GM19240 (cell line): Measurements from ENCODE around the gene SLC25A39.

Experiments
- DNase-seq: peaks from one replicate; pipeline ENCODE4 v3.0.0; 2011; ENCODE audit warnings: low spot score; ENCODE audit not compliant: insufficient read length

The SLC25A39 gene

DNA sequence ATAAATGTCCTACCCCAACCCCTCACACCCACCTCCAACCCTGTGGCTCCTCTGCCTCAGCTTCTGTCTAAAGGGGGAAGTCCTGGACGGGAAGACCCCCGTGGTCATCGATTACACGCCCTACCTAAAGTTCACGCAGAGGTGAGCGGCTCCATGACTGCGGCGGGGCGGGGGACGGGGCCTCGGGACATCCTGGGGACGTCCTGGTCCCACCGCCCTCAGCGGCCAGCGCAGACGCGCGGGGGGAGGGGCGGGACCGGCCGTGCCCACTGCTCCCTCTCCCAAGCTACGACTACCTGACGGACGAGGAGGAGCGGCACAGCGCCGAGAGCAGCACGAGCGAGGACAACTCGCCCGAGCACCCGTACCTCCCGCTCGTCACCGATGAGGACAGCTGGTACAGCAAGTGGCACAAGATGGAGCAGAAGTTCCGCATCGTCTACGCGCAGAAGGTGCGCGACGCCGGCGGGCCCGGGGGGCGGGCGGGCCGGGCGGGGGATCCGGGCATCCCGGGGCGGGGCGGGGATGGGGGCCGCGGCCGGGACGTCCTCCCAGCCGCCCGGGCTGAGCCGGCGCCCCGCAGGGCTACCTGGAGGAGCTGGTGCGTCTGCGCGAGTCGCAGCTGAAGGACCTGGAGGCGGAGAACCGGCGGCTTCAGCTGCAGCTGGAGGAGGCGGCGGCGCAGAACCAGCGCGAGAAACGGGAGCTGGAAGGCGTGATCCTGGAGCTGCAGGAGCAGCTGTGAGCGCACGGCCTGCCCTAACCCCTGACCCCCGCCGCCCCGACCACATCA lies 9.6 kb downstream of the SLC25A39 start:
- no peak for DNase-seq

DNA sequence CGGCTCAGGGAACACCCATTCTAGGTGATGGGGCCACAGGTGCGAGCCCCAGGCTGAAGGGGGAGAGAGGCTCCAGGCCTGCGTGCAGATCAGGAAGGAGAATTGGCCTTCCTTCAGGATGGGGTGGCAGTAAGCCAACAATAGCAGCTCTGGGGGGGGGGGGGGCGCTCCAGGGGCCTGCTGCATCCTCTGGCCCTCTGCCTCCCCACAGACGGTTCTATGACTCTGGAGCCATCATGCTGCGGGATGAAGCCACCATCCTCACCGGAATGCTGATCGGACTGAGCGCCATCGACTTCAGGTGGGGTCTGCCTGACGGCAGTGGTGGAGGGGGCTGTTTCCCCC lies 10.1 kb downstream of the SLC25A39 start:
- DNase-seq, result no peak

DNA sequence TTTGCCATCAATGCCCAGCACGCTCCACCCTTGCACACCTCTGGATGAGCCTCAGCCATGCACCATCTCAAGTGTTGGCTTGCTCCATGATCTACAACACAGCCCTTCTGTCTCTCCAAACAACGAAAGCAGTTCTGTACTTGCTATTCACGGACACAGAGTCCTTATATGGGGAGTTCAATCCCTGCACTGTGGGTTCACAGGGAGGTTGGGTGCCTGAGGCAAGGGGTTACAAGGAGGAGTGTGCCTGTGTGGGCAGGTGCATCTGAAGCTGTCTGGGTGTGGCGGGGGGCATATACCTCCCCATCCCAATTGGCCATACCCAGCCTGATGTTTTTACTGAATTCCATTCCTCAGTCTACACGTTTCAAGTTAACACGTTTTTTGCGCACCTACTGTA lies 10.6 kb downstream of the SLC25A39 start:
- no peak for DNase-seq

DNA sequence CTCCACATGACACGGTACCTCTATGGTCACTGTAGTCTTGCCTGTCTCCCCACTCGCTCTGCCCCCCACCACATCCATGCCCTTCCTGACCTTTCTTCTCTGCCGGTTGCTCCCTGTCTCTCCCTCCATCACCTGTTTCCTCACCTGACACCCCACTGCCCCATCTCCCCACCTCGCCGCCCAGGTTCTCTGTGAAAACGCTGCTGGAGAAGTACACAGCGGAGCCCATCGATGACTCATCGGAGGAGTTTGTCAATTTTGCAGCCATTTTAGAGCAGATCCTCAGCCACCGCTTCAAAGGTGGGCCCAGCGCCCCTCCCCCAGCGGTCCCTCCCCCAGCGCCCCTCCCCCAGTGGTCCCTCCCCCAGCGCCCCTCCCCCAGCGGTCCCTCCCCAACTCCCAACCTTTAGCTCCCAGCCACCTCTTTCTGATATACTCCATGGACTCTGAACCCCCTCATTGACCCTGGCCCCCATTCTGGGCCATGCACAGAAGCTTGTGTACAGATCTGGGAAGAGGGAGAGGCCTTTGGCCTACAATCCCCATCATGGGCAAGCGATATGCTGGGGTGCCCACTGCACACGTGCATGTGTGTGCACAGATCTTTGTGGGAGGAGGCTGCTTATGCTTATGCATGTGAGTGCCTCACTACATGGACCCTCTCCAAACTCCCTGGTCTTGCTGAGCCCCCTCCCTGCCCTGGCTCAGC lies 12.1 kb downstream of the SLC25A39 start:
- no peak for DNase-seq

DNA sequence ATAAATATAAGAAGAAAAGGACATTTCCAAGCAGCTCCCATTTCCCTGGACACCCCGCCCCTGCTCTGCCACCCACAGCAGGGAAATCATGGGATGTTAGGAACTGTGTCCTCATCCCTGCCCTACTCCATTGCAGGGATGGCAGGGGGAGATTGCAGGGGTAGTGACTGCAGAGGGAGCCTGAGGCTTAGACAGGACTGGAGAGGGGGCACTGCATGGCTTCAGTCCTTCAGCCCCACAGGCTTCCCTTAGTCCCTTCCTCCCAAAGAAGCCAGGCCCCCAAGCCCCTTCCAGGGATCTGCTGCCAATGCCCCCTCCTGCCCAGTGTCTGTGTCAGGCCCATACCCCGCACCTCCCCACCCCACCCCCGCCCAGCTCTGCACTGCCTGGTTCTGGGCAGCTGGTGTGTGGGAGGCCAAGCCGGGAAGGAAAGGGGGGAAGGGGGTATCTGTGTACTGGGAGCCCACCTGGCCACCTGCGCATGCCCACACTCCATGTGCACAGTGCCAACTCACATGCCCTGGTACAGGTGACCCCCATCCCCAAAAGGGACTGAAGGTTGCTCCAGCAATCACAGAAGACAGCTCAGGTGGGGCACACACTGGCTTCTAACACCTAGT lies 13.0 kb downstream of the SLC25A39 start:
- DNase-seq, result no peak

DNA sequence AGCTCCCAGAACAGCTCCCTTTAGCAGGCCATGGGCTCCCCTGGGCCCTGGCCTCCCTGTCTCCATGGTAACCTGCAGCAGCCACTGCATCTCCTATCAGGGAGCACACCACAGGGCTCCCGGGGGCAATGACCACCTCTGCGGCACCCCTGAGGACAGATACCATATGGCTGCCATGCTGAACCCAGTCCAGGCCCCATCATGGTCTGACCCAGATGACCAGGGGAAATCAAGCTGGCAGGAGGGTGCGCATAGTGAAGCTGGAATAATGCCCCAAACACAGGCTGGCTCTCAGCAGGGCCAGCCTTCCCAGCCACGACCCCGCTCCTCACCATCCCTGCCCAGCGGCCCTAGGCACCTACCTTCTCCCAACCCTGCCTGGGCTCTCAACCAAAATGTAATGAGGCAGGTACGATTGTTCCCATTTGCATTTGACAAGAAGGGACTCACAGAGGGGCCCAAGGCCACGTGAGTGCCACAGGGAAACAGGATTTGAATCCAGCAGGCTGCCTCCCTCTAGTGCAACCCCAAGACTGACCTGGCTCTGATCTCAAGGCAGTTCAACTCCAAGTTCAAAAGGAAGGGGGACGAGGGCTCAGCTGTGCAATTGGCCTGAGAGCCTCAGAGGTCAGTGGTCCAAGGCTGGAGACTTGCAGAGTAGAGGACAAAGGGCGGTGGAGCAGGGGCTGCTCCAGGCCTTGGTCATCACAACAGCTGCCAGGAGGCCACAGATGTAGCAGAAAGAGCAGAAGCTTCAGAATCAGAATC lies 13.8 kb downstream of the SLC25A39 start:
- DNase-seq, result no peak

DNA sequence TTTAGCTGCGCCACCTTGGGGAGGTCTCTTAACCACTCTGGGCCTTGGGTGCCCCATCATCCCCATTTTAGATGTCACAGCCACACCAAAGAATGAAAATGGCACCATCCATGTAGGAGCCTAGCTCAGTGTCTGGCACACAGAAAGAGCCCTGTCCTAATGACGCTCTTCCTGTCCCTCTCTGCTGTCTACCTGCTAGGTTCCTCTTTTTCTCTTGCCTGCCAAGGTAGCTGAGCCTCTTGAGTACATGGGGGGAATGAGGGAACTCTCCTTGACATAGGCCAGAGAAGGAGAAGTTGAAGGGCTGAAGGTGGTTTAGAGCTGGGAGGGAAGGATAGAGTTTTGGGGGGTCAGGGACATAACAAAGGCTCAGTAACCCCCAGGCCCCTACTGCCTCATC lies 14.4 kb downstream of the SLC25A39 start:
- no peak for DNase-seq

DNA sequence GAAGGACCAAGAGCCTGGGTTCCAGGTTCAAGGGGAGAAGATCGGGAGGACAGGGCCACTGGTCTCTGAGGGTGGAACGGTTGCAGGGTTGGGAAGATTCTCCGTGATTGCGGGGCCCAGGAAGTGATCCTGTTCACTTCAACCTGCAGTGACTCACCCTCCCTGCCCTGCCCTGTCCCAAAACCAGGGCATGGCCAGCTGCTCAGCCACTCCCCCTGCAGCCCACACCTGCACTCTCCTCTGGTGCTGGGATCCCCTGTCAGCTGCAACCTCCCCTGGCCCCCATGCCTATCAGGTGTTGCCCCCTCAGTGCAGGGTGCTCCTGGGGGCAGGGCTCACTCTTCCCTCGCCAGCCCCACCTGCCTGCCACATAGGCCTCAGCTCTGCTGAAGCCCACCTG lies 15.2 kb downstream of the SLC25A39 start:
- DNase-seq, result no peak

DNA sequence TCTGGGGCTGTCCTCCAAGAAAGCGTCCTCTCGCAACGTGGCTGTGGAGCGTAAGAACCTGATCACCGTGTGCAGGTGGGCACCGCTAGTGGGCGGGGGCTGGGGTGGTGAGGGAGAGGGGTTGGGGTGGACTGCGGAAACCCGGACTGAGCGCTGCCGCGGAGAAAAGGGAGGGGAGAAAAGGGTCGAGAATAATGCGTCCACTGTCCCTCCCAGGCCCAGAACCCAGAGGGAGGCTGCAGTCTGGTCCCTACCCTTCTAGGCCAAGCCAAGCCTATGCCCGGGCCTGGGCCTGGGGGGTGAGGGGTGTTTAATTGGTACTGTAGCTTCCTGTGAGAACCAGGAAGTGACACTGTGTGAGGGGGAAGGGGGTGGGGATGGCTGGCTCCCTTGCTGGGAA lies 15.8 kb downstream of the SLC25A39 start:
- no peak for DNase-seq

DNA sequence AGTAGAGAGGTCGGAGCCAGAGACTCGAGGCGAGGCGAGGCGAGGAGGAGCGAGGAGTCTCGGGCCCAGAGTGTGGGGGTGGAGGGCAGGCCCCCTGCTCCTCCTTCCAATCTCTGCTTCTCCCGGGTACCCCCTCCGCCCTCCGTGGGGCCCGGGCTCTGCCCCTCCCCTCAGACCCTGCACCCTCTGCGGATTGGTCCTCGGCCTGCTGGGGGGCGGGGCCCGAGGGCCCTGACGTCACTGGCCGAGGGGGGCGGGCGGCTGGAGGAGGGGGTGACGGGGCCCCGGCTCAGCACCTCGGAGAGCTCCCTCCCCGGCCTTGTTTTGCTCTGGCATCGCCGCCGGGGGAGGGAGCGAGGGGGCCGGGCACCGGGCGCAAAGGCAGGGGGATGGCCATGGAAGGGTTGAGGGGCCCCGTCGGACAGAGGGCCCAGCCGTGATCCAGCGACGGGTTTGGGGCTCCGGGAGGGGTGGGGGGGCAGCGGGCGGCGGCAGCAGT lies 16.3 kb downstream of the SLC25A39 start, which contains the start of gene RUNDC3A:
TSS of gene RUNDC3A (plus strand) at position 282 of the 499 bp plus-strand sequence. CDS start 232 bp downstream, outside the sequence.
- DNase-seq, result peak; percentile 88

DNA sequence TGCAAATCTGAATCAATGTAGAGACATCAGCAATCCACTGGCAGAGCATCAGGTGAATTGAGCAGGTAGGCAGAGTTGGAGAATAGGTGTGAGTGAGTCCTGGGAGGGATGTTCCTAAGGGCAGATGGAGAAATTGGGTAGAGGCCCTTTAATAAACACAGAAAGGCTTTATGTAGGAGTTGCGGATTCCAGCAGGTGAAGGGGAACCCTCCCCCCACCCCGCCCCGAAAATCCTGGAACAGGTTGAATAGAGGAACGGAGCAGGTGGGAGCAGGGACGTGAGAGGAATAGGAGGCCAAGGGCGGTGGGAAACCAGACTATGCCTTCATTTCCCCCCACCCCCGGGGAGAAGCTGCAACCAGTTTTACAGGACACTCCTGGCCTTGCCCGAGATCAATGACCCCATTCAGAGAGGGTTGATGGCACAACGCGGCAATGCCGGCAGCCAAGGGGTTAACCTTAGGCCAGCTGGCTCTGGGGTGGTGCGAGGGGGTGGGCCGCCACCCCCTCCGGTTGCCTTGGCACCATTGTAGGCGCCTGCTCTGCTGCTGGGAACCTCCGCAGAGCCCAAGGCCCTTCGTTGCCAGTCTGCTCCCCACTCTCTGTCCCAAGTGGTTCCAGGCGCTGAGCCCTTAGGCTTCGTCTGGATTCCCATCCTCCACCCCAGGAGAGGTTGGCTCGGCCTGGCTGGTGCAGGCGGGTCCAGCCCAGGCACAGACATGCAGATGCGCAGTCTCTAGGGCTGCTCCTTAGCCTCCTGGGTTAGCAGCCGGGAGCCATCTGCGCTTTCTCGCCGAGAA lies 17.0 kb downstream of the SLC25A39 start:
- DNase-seq, result no peak

DNA sequence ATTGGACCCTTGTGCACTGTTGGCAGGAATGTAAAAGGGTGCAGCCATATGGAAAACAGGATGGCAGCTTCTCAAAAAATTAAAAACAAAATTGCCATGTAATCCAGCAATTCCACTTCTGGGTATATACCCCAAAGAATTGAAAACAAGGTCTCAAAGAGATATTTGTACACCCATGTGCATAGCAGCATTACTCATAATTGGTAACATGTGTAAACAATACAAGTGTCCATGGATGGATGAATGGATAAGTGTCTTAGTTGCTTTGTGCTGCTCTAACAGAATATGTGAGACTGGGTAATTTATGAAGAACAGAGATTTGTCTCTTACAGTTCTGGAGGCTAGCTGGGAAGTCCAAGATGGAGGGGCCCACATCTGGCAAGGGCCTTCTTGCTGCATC lies 20.0 kb downstream of the SLC25A39 start:
- no peak for DNase-seq

DNA sequence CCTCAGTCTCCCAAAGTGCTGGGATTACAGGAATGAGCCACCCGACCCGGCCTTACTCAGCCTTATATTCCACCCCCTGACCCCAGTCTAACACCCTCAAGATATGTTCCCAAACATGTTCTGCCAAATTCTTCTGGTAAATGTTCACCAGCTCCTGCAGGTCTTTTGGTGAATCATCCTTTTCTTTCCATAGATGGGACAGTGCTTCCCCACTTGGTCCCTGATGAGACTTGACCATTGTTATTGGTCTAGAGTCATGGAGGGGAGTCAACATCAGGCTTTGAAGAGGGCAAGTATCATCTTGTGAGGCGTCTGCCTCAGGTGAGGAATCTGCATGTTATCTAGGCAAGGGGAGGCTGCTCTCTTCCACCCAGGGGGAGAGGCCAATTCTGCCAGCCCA lies 26.6 kb downstream of the SLC25A39 start:
- no peak for DNase-seq

DNA sequence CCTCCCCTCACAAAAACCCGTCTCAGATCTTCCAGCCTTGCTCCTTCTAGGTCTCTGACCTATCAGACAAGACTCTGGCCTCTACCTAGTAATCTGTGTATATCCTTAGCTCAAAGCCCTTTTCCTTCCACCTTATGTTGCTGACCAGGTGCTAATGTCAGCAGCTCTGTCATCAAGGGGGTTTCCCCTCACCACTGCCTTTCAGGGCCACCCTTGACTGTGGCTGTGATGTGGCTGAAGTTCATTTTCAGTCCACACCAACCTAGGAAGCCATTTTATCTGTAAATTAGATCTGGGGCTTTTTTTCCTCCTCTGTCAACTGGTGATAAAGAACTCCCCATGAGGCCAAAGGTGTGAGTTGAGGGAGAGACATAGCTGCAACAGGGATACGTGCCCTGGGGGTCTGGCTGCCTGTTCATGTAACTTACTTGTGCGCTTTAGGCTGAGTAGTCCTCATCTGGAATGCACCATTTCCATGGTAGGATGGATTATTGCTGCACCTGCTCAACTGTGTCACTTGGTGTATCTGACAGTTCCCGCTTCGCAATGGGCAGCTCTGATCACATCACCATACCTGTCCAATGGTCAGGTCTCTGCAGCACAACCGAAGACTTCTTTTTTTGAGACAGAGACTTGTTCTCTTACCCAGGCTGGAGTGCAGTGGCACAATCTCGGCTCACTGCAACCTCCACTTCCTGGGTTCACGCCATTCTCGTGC lies 31.0 kb downstream of the SLC25A39 start:
- DNase-seq, result no peak

DNA sequence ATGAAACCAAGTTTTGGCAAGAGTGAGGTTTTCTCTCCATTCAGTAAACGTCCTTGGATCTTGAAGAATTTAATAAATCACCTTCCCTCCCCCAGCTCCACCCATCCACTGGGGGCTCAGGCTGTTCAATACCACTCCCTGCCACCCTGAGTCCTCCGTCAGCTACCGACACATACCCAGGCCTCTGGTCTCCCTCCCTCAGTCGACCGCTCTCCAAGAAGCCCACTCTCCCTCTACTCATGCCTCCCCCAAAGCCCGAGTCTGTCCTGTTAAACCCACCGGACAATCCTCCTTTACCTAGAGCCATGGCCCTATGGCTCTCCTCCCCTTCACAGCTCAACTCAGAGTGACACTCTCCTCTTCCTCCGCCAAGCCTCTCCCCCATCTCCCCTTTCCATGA lies 37.0 kb downstream of the SLC25A39 start:
- DNase-seq, result no peak

DNA sequence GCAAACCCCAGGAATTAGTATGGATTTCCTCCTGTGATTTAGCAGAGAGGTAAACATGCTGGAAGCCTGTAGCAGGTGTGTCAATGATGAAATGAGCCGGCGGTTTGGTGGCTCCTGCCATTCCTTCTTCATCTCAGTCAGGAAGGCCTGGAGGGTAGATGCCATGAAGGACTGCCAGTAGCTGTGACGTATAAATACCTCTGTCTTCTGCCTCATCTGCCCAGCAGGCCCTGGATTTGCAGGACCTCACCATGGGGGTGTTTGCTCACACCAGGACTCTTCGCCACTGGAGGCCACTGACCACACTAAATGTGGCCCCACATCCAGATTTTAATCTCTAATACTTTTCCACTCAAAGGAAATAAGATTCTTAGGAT lies 40.6 kb downstream of the SLC25A39 start:
- DNase-seq, result no peak

DNA sequence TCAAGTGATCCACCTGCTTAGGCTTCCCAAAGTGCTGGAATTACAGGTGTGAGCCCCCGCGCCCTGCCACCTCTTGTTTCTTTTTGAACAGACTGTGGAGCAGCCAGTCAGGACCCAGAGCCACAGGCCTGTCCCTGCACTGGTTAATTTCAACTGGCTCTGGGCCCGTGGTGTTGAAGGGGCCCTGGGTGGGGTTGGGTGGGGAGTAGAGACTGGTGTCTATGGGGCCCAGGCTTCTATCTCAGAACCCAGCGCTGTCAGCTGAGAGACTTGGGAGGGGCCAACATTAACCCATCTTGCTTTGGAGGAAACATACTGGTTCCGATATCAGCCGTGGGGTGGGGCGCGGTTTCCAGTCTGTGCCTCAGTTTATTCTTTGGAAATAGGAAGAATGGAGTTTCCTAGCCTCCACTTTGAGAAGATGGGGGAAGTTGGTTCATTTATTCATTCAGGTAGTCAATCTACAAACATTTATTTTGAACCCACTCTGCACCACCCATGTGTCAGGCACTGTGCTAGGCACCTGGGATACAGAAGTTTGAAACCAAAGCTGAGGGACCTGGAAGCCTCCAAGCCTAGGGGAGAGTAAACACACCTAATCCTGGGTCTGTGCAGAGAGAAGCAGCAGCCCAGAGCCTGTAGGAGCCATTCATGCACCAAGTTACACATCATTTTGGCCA lies 41.1 kb downstream of the SLC25A39 start:
- no peak for DNase-seq

DNA sequence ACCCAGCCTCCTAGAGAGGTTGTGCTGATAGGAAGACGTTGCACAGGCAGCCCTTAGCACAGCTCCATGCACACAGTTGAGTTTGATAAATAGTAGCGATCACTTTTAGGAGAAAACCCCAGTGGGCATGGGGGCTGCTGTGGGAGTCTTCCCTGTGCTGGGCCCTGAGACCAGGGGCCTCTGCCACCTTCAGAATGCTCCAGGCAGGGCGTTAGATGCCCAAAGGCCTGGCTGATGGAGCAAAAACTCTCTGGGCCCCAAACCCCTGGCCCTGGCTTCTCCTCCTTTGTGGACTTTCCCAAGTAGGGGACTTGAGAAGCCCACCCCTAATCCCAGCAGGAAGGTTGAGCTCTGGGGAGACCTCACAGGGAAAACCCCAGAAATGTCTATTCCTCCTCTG lies 42.4 kb downstream of the SLC25A39 start:
- DNase-seq, result no peak

DNA sequence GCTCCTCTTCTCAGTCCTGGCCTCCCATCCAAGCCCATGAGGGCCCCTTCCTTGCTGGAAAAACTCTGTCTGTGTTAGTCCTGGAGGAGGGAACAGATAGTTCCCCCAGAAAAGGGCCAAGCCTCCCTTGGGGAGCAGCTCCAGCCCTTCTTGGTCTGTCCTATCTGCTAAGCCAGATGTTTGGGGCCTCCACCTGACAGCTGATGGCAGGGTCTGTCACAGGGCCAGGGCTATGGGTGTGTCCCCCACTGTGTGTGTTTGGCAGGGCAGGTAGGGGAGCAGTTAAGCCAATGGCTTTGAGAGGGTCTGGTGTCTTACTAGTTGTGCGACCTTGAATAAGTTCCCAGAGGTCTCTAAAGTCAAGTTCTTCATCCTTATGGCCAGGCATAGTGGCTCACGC lies 43.1 kb downstream of the SLC25A39 start:
- DNase-seq, result no peak
